CD4-positive, alpha-beta T cell (primary cell): ENCODE results near the gene OTUD3. TPM values are rescaled to one million over a fixed set of nuclear protein-coding genes. Genes with fewer than 3 reads are reported as not detected.

Experiments
- ATAC-seq: fragments of 200-7000 bp; cut with Tn5 transposase; one replicate; pipeline ENCODE4 v1.10.0; 2022; ENCODE audit warnings: mild to moderate bottlenecking; ENCODE audit not compliant: poor library complexity
- CTCF ChIA-PET: fragments of 350-600 bp; sonication (Branson Sonifier 250); formaldehyde crosslinking; loops from one replicate; lab custom pipeline; 2021; ENCODE audit warnings: antibody characterized with exemption, inconsistent platforms; lab: Charles Lee
- POLR2A ChIA-PET: fragments of 350-600 bp; sonication (Branson Sonifier 250); formaldehyde crosslinking; loops from one replicate; lab custom pipeline; 2021; ENCODE audit warnings: antibody characterized with exemption, inconsistent platforms; lab: Charles Lee
- DNase-seq, 14 experiments: peaks; one replicate each; pipeline ENCODE4 v3.0.0-alpha.2; 2013 to 2020; ENCODE audit warnings: mixed read lengths in 2 of 14
- H3K27ac ChIP-seq, 2 donors: one replicate each; pipeline versions ENCODE4 v1.5.1 to v1.7.0; 2013; ENCODE audit warnings: low read length in 2 of 2, low read depth in 1 of 2, mild to moderate bottlenecking in 1 of 2
- H3K27me3 ChIP-seq, 2 experiments: 1 replicate in 1 of 2; 2 replicates in 1 of 2; pipeline versions ENCODE4 v1.6.1 to v1.7.0; 2013; ENCODE audit warnings: low read length in 2 of 2, control low read depth in 1 of 2, mild to moderate bottlenecking in 1 of 2, moderate library complexity in 1 of 2; ENCODE audit not compliant: insufficient read depth in 2 of 2, control insufficient read depth in 1 of 2
- H3K36me3 ChIP-seq: one replicate; pipeline ENCODE4 v1.6.1; 2013; ENCODE audit warnings: low read length, control low read depth; ENCODE audit not compliant: insufficient read depth
- H3K4me1 ChIP-seq: one replicate; pipeline ENCODE4 v1.6.1; 2013; ENCODE audit warnings: low read length, control low read depth; ENCODE audit not compliant: insufficient read depth
- H3K4me3 ChIP-seq: one replicate; pipeline ENCODE4 v1.5.1; 2013; ENCODE audit warnings: mild to moderate bottlenecking, low read length, moderate library complexity
- H3K9me3 ChIP-seq, 2 experiments: 1 replicate in 1 of 2; 2 replicates in 1 of 2; pipeline versions ENCODE4 v1.6.1 to v1.7.0; 2013; ENCODE audit warnings: low read length in 2 of 2, mild to moderate bottlenecking in 2 of 2, control low read depth in 1 of 2, moderate library complexity in 1 of 2; ENCODE audit not compliant: control insufficient read depth in 1 of 2, insufficient read depth in 1 of 2
- H3K27ac Mint-ChIP-seq: one replicate; pipeline ENCODE4 v1.8.0; 2020; ENCODE audit warnings: mixed read lengths
- H3K27me3 Mint-ChIP-seq: one replicate; pipeline ENCODE4 v1.8.0; 2021; ENCODE audit warnings: mixed read lengths
- H3K36me3 Mint-ChIP-seq: one replicate; pipeline ENCODE4 v1.8.0; 2021; ENCODE audit warnings: low read depth, mixed read lengths
- H3K4me1 Mint-ChIP-seq: one replicate; pipeline ENCODE4 v1.8.0; 2021; ENCODE audit warnings: low read depth, mixed read lengths
- H3K4me3 Mint-ChIP-seq: one replicate; pipeline ENCODE4 v1.8.0; 2020; ENCODE audit warnings: mild to moderate bottlenecking, mixed read lengths
- H3K9me3 Mint-ChIP-seq: one replicate; pipeline ENCODE4 v1.8.0; 2020; ENCODE audit warnings: mixed read lengths
- intact Hi-C, 2 experiments: fragments of 100-400 bp; cut with DNase I in 1 of 2; cut with micrococcal nuclease in 1 of 2; formaldehyde crosslinking; loops; one replicate each; pipeline versions ENCODE4 v1.15.1 to v1.9.0; 2023 to 2025; cut with DNase I, micrococcal nuclease
- total RNA-seq, 174 experiments: library from RNA in 2 of 174; stranded (reverse) in 2 of 174; gene quantifications; one replicate each; pipeline ENCODE4 v1.2.3 and lab custom pipeline; 2021 to 2026
- TF ChIP-seq, protein P1 (sequence below): fragments of 200-600 bp; IDR thresholded peaks from one replicate; pipeline ENCODE4 v1.8.0; 2022; ENCODE audit warnings: antibody characterized with exemption, mild to moderate bottlenecking

OTUD3 gene
- total RNA-seq, 2 experiments from 2014 or later: 11.4 to 12.6 TPM

- intact Hi-C loops: no loop called here
- H3K27ac Mint-ChIP-seq: no peak overlapping the region
- H3K36me3 Mint-ChIP-seq: no peaks in the 10 kb centered on the region
- ChIA-PET CTCF (no interaction called here), POLR2A (no interaction called here)
- no peak overlapping the region for H3K4me3 Mint-ChIP-seq
- H3K27me3 ChIP-seq: no peaks in the 10 kb centered on the region
- H3K4me1 ChIP-seq: peaks cover 8% of the 10 kb centered on the region
- H3K9me3 Mint-ChIP-seq: no peaks in the 10 kb centered on the region
- no peaks in the 10 kb centered on the region for H3K9me3 ChIP-seq
- DNase-seq (no peak), ATAC-seq (no peak)
- peaks cover 37% of the 10 kb centered on the region for H3K27me3 Mint-ChIP-seq
- H3K4me3 ChIP-seq: no peak overlapping the region
- TF ChIP-seq, protein P1, sequence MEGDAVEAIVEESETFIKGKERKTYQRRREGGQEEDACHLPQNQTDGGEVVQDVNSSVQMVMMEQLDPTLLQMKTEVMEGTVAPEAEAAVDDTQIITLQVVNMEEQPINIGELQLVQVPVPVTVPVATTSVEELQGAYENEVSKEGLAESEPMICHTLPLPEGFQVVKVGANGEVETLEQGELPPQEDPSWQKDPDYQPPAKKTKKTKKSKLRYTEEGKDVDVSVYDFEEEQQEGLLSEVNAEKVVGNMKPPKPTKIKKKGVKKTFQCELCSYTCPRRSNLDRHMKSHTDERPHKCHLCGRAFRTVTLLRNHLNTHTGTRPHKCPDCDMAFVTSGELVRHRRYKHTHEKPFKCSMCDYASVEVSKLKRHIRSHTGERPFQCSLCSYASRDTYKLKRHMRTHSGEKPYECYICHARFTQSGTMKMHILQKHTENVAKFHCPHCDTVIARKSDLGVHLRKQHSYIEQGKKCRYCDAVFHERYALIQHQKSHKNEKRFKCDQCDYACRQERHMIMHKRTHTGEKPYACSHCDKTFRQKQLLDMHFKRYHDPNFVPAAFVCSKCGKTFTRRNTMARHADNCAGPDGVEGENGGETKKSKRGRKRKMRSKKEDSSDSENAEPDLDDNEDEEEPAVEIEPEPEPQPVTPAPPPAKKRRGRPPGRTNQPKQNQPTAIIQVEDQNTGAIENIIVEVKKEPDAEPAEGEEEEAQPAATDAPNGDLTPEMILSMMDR: no peak
- no peak overlapping the region for H3K27ac ChIP-seq
- peaks cover 8% of the 10 kb centered on the region for H3K4me1 Mint-ChIP-seq
- H3K36me3 ChIP-seq: no peaks in the 10 kb centered on the region
Observed at GRCh38 chr1:19877821-19878636, 4.2 kb upstream of the OTUD3 start.

- Mint-ChIP-seq H3K4me1 (peaks cover 14% of the 10 kb centered on the region), H3K36me3 (no peaks in the 10 kb centered on the region), H3K27me3 (peaks cover 32% of the 10 kb centered on the region), H3K27ac (no peak overlapping the region), H3K4me3 (no peak overlapping the region), H3K9me3 (no peaks in the 10 kb centered on the region)
- CTCF ChIA-PET: no interaction called here
- TF ChIP-seq, protein P1: no peak
- Histone ChIP-seq H3K9me3 (no peaks in the 10 kb centered on the region), H3K27ac (no peak overlapping the region), H3K36me3 (no peaks in the 10 kb centered on the region), H3K27me3 (no peaks in the 10 kb centered on the region), H3K4me1 (peaks cover 14% of the 10 kb centered on the region), H3K4me3 (no peak overlapping the region)
- ATAC-seq (no peak), DNase-seq (no peak)
- POLR2A ChIA-PET: no interaction called here
- intact Hi-C loops: no loop called here
Observed at GRCh38 chr1:19878637-19878985, 3.6 kb upstream of the OTUD3 start.

- CTCF ChIA-PET: no interaction called here
- no peak for ATAC-seq
- H3K27me3 Mint-ChIP-seq: peaks cover 30% of the 10 kb centered on the region
Observed at GRCh38 chr1:19879227-19879626, 3.0 kb upstream of the OTUD3 start.

More at GRCh38 chr1:19879227-19879626, 3.0 kb upstream of the OTUD3 start:
- no peak overlapping the region for H3K27ac ChIP-seq
- Mint-ChIP-seq H3K36me3 (no peaks in the 10 kb centered on the region), H3K4me1 (peaks cover 20% of the 10 kb centered on the region), H3K4me3 (no peak overlapping the region), H3K27ac (no peak overlapping the region), H3K9me3 (no peaks in the 10 kb centered on the region)
- H3K4me1 ChIP-seq: peaks cover 19% of the 10 kb centered on the region
- DNase-seq: no peak
- POLR2A ChIA-PET: no interaction called here
- no peak overlapping the region for H3K4me3 ChIP-seq
- H3K9me3 ChIP-seq: no peaks in the 10 kb centered on the region
- no peaks in the 10 kb centered on the region for H3K36me3 ChIP-seq
- no peaks in the 10 kb centered on the region for H3K27me3 ChIP-seq
- intact Hi-C loops: no loop called here
- TF ChIP-seq, protein P1: no peak
